Measurements from ENCODE around the gene KLF13. TPM values are rescaled to one million over a fixed set of nuclear protein-coding genes. Genes with fewer than 3 reads are reported as not detected.

Gene KLF13
- total RNA-seq, 1 experiment from 2014 or later, result 60.1 TPM

DNA sequence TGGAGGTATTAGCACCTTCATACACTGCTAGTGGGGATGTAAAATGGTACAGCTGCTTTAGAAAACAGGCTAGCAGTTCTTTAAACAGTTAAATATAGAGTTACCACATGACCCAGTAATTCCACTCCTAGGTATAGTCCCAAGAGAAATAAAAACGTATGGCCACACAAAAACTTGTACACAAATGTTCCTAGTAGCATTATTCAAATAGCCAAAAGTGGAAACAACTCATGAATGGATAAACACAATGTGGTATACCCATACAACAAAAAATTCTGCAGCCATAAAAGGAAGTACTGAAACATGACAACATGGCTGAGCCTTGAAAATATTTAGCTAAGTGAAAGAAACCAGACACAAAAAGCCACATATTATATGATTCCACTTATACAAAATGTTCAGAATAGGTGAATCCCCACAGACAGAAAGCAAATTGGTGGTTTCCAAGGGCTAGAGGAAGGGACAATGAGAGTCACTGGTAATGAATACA is 40.8 kb upstream of the KLF13 start:
- Histone ChIP-seq H3K4me2 (ENCODE audit: low read length) (no peak overlapping the region), H3K9ac (ENCODE audit: low read length) (no peak overlapping the region), H4K20me1 (ENCODE audit: insufficient read depth) (no peaks in the 10 kb centered on the region), H3K9me3 (ENCODE audit: control insufficient read depth in 1 of 2, insufficient read depth in 1 of 2, low read depth in 1 of 2, low read length in 2 of 2) (no peaks in the 10 kb centered on the region), H3K27me3 (ENCODE audit: insufficient read depth, low read length) (no peaks in the 10 kb centered on the region), H2AFZ (ENCODE audit: low read depth, low read length, poor library complexity, severe bottlenecking) (no peak overlapping the region), H3K27ac (ENCODE audit: low read depth, low read length) (no peak overlapping the region), H3K9me2 (ENCODE audit: insufficient read depth) (no peaks in the 10 kb centered on the region), H3K36me3 (ENCODE audit: control insufficient read depth in 1 of 2, insufficient read depth in 2 of 2, low read length in 2 of 2) (no peaks in the 10 kb centered on the region), H3K79me2 (ENCODE audit: insufficient read depth, low read length) (no peaks in the 10 kb centered on the region), H3K4me3 (replicated peaks in 1 of 2; ENCODE audit: low read depth in 1 of 2, low read length in 2 of 2) (no peak overlapping the region), H3K4me1 (ENCODE audit: control insufficient read depth in 1 of 2, insufficient read depth in 2 of 2, low read length in 2 of 2) (no peaks in the 10 kb centered on the region)
- CTCF ChIA-PET, result no interaction called here
- RAD21 ChIA-PET (ENCODE audit: low non-redundant PET in 1 of 2, low total read pairs in 2 of 2, uncharacterized antibody in 2 of 2, unreplicated experiment in 2 of 2), result no interaction called here
- no peak for DNase-seq (ENCODE audit: low read depth, low spot score)
- POLR2A ChIA-PET, result no interaction called here
- intact Hi-C loops (cut with micrococcal nuclease), result no loop called here
- BruUV-seq (replicated peaks), result no TSS peak
- TF ChIP-seq ELF1 (IDR thresholded peaks at IDR 0.05; ENCODE audit: borderline replicate concordance, low read depth), result no peak
- no peak for TF ChIP-seq SP1 (IDR thresholded peaks at IDR 0.05; ENCODE audit: low read depth)
- TF ChIP-seq POLR2A (IDR thresholded peaks at IDR 0.05; ENCODE audit: borderline replicate concordance, extremely low read depth, insufficient read depth, insufficient read length), result no peak
- TF ChIP-seq TCF7L2 (IDR thresholded peaks at IDR 0.05; ENCODE audit: borderline replicate concordance, extremely low read depth, insufficient read depth, insufficient read length), result no peak
- no peak for TF ChIP-seq ATF3 (IDR thresholded peaks at IDR 0.05)
- no peak for TF ChIP-seq JUND (IDR thresholded peaks at IDR 0.05)
- no peak for TF ChIP-seq POLR2AphosphoS5 (IDR thresholded peaks at IDR 0.05; ENCODE audit: low read depth, low read length)
- no peak for TF ChIP-seq ZFX (IDR thresholded peaks at IDR 0.05)
- TF ChIP-seq YY1 (IDR thresholded peaks at IDR 0.05; ENCODE audit: extremely low read depth, insufficient replicate concordance, low read depth, low read length), result no peak
- no peak for TF ChIP-seq SRF (IDR thresholded peaks at IDR 0.05; ENCODE audit: low read depth)
- no peak for TF ChIP-seq EZH2 (IDR thresholded peaks at IDR 0.05)
- no peak for TF ChIP-seq CEBPB (IDR thresholded peaks at IDR 0.05; ENCODE audit: low read depth)
- no peak for TF ChIP-seq CBX3 (IDR thresholded peaks at IDR 0.05; ENCODE audit: low read depth)
- TF ChIP-seq ZNF274 (IDR thresholded peaks at IDR 0.05; ENCODE audit: low read depth, low read length), result no peak
- no peak for TF ChIP-seq RAD21 (IDR thresholded peaks at IDR 0.05; ENCODE audit: low read depth)
- TF ChIP-seq EGR1 (IDR thresholded peaks at IDR 0.05; ENCODE audit: low read depth), result no peak
- TF ChIP-seq, protein P1, sequence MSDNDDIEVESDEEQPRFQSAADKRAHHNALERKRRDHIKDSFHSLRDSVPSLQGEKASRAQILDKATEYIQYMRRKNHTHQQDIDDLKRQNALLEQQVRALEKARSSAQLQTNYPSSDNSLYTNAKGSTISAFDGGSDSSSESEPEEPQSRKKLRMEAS (IDR thresholded peaks at IDR 0.05), result no peak
- no peak for TF ChIP-seq ZBTB33 (IDR thresholded peaks at IDR 0.05; ENCODE audit: extremely low read depth, insufficient replicate concordance, low read length)
- ATAC-seq, result no peak

Measured in HCT116 (cell line).